ENCODE measurements around the gene BAIAP3. TPM values are rescaled to one million over a fixed set of nuclear protein-coding genes. Genes with fewer than 3 reads are reported as not detected.
"Not testable (repeated sequence)": the region's sequence is repeated elsewhere in the genome, so short reads cannot be mapped to it uniquely, and the experiment has no call there.

Gene BAIAP3
- polyA plus RNA-seq, 1 experiment = 0.19 TPM

- H3K27ac ChIP-seq (ENCODE audit: low read depth, low read length) = no peak overlapping the region
- ChIA-PET CTCF (no interaction called here), POLR2A (no interaction called here)
- no peak for DNase-seq (ENCODE audit: low read depth, low spot score)
- TF ChIP-seq, protein P1, sequence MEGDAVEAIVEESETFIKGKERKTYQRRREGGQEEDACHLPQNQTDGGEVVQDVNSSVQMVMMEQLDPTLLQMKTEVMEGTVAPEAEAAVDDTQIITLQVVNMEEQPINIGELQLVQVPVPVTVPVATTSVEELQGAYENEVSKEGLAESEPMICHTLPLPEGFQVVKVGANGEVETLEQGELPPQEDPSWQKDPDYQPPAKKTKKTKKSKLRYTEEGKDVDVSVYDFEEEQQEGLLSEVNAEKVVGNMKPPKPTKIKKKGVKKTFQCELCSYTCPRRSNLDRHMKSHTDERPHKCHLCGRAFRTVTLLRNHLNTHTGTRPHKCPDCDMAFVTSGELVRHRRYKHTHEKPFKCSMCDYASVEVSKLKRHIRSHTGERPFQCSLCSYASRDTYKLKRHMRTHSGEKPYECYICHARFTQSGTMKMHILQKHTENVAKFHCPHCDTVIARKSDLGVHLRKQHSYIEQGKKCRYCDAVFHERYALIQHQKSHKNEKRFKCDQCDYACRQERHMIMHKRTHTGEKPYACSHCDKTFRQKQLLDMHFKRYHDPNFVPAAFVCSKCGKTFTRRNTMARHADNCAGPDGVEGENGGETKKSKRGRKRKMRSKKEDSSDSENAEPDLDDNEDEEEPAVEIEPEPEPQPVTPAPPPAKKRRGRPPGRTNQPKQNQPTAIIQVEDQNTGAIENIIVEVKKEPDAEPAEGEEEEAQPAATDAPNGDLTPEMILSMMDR (IDR thresholded peaks at IDR 0.05; ENCODE audit: low read depth, low read length) = no peak
- peaks cover 7% of the 10 kb centered on the region for H3K27me3 ChIP-seq (ENCODE audit: control insufficient read depth, insufficient read depth, low read length)
- no peak overlapping the region for H3K4me3 ChIP-seq (ENCODE audit: low read depth, low read length)
- peaks cover 8% of the 10 kb centered on the region for H3K9me3 ChIP-seq (ENCODE audit: control insufficient read depth, insufficient read depth, low read length)
These were observed 7.6 kb upstream of the BAIAP3 start for GRCh38 chr16:1325673-1326371.

- H3K27ac ChIP-seq (ENCODE audit: low read depth, low read length) = no peak overlapping the region
- H3K9me3 ChIP-seq (ENCODE audit: control insufficient read depth, insufficient read depth, low read length) = peaks cover 8% of the 10 kb centered on the region
- peaks cover 11% of the 10 kb centered on the region for H3K27me3 ChIP-seq (ENCODE audit: control insufficient read depth, insufficient read depth, low read length)
- POLR2A ChIA-PET = interaction anchor here (0.6 kb wide), 1 partner anchor 11 kb away, joined by 3 read pairs; no protein-coding TSS in a partner anchor
- CTCF ChIA-PET = interaction anchor here (0.6 kb wide), 2 partner anchors 112 to 137 kb away, joined by 3 to 5 read pairs; no protein-coding TSS in a partner anchor
- TF ChIP-seq, protein P1 (IDR thresholded peaks at IDR 0.05; ENCODE audit: low read depth, low read length) = no peak
- no peak for DNase-seq (ENCODE audit: low read depth, low spot score)
- H3K4me3 ChIP-seq (ENCODE audit: low read depth, low read length) = no peak overlapping the region
These were observed 7.1 kb upstream of the BAIAP3 start for GRCh38 chr16:1326391-1326790.

DNA sequence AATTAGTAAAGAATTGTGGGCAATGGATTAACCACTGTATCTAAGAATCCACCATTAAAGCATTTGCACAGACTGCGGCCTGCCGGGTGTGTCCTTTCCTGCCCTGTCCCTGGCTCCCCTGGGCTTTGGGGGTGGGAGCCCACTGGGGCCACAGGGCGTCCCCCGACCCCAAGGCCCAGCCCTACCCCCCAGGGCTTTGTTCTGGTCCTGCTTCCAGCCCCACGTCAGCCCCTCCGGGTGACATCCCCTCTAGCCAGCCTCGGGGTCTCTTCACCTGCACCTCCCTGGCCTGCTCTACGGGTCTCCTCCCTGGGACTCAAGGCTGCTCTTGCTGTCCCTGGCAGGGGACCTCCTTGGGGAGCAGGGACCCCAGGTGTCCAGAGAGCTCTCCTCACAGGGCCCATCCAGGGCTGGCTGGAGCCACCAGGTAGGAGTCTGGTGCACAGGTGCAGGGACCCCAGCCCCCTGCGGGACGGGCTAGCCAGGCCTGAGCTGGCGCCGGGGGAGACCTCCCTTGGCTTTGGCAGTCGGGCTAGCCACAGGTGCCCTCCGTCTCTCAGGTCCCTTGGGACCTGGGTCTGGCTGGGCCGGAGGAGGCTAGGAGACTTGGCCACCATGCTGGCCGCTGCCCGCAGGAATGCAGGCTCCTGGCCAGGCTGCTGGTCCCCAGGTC is 6.4 kb upstream of the BAIAP3 start:
- H3K9me3 ChIP-seq (ENCODE audit: control insufficient read depth, insufficient read depth, low read length) = peaks cover 8% of the 10 kb centered on the region
- no peak overlapping the region for H3K4me3 ChIP-seq (ENCODE audit: low read depth, low read length)
- TF ChIP-seq, protein P1 (IDR thresholded peaks at IDR 0.05; ENCODE audit: low read depth, low read length) = no peak
- DNase-seq (ENCODE audit: low read depth, low spot score) = no peak
- POLR2A ChIA-PET = interaction anchor here (0.6 kb wide), 1 partner anchor 11 kb away, joined by 3 read pairs; no protein-coding TSS in a partner anchor
- no peak overlapping the region for H3K27ac ChIP-seq (ENCODE audit: low read depth, low read length)
- peaks cover 17% of the 10 kb centered on the region for H3K27me3 ChIP-seq (ENCODE audit: control insufficient read depth, insufficient read depth, low read length)
- CTCF ChIA-PET = interaction anchor here (0.6 kb wide), 2 partner anchors 111 to 137 kb away, joined by 3 to 5 read pairs; no protein-coding TSS in a partner anchor

GRCh38 chr16:1327619-1327947 is 5.9 kb upstream of the BAIAP3 start:
- CTCF ChIA-PET = no interaction called here
- TF ChIP-seq, protein P1 (IDR thresholded peaks at IDR 0.05; ENCODE audit: low read depth, low read length) = no peak
- POLR2A ChIA-PET = no interaction called here
- Histone ChIP-seq H3K9me3 (ENCODE audit: control insufficient read depth, insufficient read depth, low read length) (peaks cover 8% of the 10 kb centered on the region), H3K27ac (ENCODE audit: low read depth, low read length) (no peak overlapping the region), H3K4me3 (ENCODE audit: low read depth, low read length) (no peak overlapping the region), H3K27me3 (ENCODE audit: control insufficient read depth, insufficient read depth, low read length) (peaks cover 22% of the 10 kb centered on the region)
- no peak for DNase-seq (ENCODE audit: low read depth, low spot score)

DNA sequence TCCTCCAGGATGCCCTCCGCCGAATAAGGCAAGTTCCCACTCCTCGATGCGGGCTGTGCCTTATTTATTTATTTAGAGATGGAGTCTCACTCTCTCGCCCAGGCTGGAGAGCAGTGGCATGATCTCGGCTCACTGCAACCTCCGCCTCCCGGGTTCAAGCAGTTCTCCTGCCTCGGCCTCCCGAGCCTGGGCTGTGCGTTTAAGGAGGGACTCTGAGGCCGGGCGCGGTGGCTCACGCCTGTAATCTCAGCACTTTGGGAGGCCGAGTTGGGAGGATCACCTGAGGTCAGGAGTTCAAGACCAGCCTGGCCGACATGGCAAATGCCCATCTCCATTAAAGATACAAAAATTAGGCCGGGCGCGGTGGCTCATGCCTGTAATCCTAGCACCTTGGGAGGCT is 5.3 kb upstream of the BAIAP3 start:
- H3K27me3 ChIP-seq (ENCODE audit: control insufficient read depth, insufficient read depth, low read length) = peaks cover 28% of the 10 kb centered on the region
- H3K27ac ChIP-seq (ENCODE audit: low read depth, low read length); DNase-seq (ENCODE audit: low read depth, low spot score); H3K4me3 ChIP-seq (ENCODE audit: low read depth, low read length); CTCF ChIA-PET; POLR2A ChIA-PET; H3K9me3 ChIP-seq (ENCODE audit: control insufficient read depth, insufficient read depth, low read length): not testable (repeated sequence)

- CTCF ChIA-PET; H3K9me3 ChIP-seq (ENCODE audit: control insufficient read depth, insufficient read depth, low read length); H3K4me3 ChIP-seq (ENCODE audit: low read depth, low read length); POLR2A ChIA-PET; H3K27ac ChIP-seq (ENCODE audit: low read depth, low read length); DNase-seq (ENCODE audit: low read depth, low spot score): not testable (repeated sequence)
- H3K27me3 ChIP-seq (ENCODE audit: control insufficient read depth, insufficient read depth, low read length) = peaks cover 32% of the 10 kb centered on the region
These were observed 4.5 kb upstream of the BAIAP3 start for GRCh38 chr16:1328961-1329360.
